Measurements from ENCODE around the gene UBN1.
"Not testable (repeated sequence)": the region's sequence is repeated elsewhere in the genome, so short reads cannot be mapped to it uniquely, and the experiment has no call there.

UBN1 gene

GRCh38 chr16:4888428-4889135 is 41.3 kb downstream of the UBN1 start:
- DNase-seq, result no peak

- no peak for DNase-seq
Measured at GRCh38 chr16:4890026-4890425, 42.7 kb downstream of the UBN1 start.

- no peak for DNase-seq
Measured at GRCh38 chr16:4890686-4891085, 43.4 kb downstream of the UBN1 start.

- DNase-seq, result no peak
Measured at GRCh38 chr16:4891097-4891885, 44.0 kb downstream of the UBN1 start.

- no peak for DNase-seq
Measured at GRCh38 chr16:4891886-4892216, 44.6 kb downstream of the UBN1 start.

- no peak for DNase-seq
Measured at GRCh38 chr16:4892361-4893102, 45.3 kb downstream of the UBN1 start.

- no peak for DNase-seq
Measured at GRCh38 chr16:4893103-4893862, 46.0 kb downstream of the UBN1 start.

- no peak for DNase-seq
Measured at GRCh38 chr16:4894276-4895150, 47.2 kb downstream of the UBN1 start.

GRCh38 chr16:4895366-4895765 is 48.1 kb downstream of the UBN1 start:
- no peak for DNase-seq

- DNase-seq, result not testable (repeated sequence)
Measured at GRCh38 chr16:4896761-4897160, 49.5 kb downstream of the UBN1 start.

- no peak for DNase-seq
Measured at GRCh38 chr16:4897328-4897727, 50.0 kb downstream of the UBN1 start.

GRCh38 chr16:4898811-4899473 is 51.7 kb downstream of the UBN1 start:
- no peak for DNase-seq

- DNase-seq, result no peak
Measured at GRCh38 chr16:4899474-4899846, 52.2 kb downstream of the UBN1 start.

- DNase-seq, result no peak
Measured at GRCh38 chr16:4900036-4900435, 52.8 kb downstream of the UBN1 start.

GRCh38 chr16:4900750-4901149 is 53.5 kb downstream of the UBN1 start:
- DNase-seq, result no peak

- no peak for DNase-seq
Measured at GRCh38 chr16:4902038-4902437, 54.8 kb downstream of the UBN1 start.

- DNase-seq, result no peak
Measured at GRCh38 chr16:4904108-4904941, 57.0 kb downstream of the UBN1 start.

- DNase-seq, result no peak
Measured at GRCh38 chr16:4904942-4905615, 57.8 kb downstream of the UBN1 start.

GRCh38 chr16:4908854-4909401 is 61.6 kb downstream of the UBN1 start:
- DNase-seq, result no peak

- DNase-seq, result no peak
Measured at GRCh38 chr16:4909825-4910224, 62.5 kb downstream of the UBN1 start.

Measured in effector CD4-positive, alpha-beta T cell (primary cell).